ENCODE measurements around the gene GTSF1L. TPM values are rescaled to one million over a fixed set of nuclear protein-coding genes. Genes with fewer than 3 reads are reported as not detected.

Gene GTSF1L
- total RNA-seq, 1 donor from 2014 or later, result not detected

DNA sequence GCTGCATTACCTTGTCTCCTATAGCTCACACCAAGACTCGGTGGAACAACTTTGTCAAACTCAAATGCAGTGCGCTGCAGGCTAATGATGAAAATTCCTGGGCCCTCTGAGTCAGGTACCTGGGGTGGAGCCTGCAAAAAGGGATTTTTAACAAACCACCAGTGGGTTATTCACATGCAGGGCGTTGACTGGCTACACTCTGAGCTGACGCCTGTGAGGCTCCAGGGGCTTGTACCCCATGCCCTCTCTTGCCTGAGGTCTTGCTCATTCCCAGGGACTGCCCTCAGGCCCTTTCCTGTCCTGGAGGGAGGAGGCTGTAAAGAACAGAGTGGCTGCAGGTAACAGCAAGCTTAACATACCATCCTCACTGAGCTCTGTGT lies 9.2 kb downstream of the GTSF1L start:
- no peak overlapping the region for H3K4me2 ChIP-seq

DNA sequence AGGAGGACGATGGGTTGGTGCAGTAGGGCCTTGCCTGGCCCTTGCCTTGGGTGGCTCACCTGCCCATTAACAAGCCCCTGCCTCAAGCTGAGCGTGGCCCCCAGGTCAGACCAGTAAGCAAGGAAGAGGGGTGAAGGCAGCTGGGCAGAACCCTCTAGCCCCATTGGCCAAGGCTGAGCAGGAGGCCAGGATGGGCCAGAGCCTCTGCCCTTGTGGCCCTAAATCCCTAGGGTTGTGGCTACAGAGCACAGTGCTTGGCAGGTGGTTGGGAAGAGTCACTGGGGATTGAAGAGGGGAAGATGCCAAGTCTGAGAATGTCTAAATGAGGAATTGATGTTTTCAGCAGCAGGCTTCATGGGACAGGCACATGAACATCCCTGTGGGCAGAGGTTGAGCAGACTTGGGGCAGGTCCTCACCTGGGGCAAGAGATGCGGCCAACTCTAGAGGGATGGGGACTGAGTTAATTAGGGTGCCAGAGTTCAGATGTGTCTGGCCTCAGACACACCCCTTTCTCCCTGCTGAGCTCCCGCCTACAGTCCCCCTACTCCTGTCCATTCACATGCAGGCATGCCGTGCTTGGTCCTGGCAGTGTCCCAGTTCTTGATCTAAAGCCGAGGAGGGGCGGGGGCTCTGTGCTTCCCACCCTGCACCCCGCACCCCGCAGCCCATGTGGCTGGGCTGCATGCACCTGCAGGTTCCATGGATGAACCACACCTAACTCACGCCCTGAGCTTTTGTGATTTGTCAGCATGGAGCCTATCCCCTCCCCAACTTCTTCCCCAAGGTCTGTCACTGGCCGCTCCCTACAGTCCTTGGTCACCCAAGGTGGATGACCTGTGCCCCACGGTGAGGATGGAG lies 9.8 kb downstream of the GTSF1L start:
- Mint-ChIP-seq H3K4me1 (no peaks in the 10 kb centered on the region), H3K27ac (no peak overlapping the region), H3K9me3 (peaks cover 4% of the 10 kb centered on the region), H3K4me3 (no peak overlapping the region), H3K36me3 (peaks cover 14% of the 10 kb centered on the region), H3K27me3 (ENCODE audit: insufficient read depth, low read depth) (no peaks in the 10 kb centered on the region)
- H3K27me3 ChIP-seq, result no peaks in the 10 kb centered on the region
- H3F3A ChIP-seq (ENCODE audit: low read depth), result no peaks in the 10 kb centered on the region
- no peak overlapping the region for H3K9ac ChIP-seq
- no peak overlapping the region for H3K4me2 ChIP-seq
- TF ChIP-seq EZH2 (IDR thresholded peaks at IDR 0.05), result no peak
- TF ChIP-seq, protein P1, sequence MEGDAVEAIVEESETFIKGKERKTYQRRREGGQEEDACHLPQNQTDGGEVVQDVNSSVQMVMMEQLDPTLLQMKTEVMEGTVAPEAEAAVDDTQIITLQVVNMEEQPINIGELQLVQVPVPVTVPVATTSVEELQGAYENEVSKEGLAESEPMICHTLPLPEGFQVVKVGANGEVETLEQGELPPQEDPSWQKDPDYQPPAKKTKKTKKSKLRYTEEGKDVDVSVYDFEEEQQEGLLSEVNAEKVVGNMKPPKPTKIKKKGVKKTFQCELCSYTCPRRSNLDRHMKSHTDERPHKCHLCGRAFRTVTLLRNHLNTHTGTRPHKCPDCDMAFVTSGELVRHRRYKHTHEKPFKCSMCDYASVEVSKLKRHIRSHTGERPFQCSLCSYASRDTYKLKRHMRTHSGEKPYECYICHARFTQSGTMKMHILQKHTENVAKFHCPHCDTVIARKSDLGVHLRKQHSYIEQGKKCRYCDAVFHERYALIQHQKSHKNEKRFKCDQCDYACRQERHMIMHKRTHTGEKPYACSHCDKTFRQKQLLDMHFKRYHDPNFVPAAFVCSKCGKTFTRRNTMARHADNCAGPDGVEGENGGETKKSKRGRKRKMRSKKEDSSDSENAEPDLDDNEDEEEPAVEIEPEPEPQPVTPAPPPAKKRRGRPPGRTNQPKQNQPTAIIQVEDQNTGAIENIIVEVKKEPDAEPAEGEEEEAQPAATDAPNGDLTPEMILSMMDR (IDR thresholded peaks at IDR 0.05), result no peak
- TF ChIP-seq EZH2phosphoT487 (IDR thresholded peaks at IDR 0.05), result no peak
- DNase-seq (ENCODE audit: low spot score), result no peak
- no peaks in the 10 kb centered on the region for H4K20me1 ChIP-seq (ENCODE audit: low read depth)
- no peak overlapping the region for H3K27ac ChIP-seq
- no peak overlapping the region for H3K4me3 ChIP-seq
- H2AFZ ChIP-seq (replicated peaks), result no peak overlapping the region
- no peaks in the 10 kb centered on the region for H3K79me2 ChIP-seq (ENCODE audit: low read depth)
- no peaks in the 10 kb centered on the region for H3K36me3 ChIP-seq
- peaks cover 12% of the 10 kb centered on the region for H3K4me1 ChIP-seq
- H3K9me3 ChIP-seq (ENCODE audit: low read depth), result no peaks in the 10 kb centered on the region

More for the DNA sequence above, 9.2 kb downstream of the GTSF1L start:
- no peaks in the 10 kb centered on the region for H4K20me1 ChIP-seq (ENCODE audit: low read depth)
- peaks cover 4% of the 10 kb centered on the region for H3K9me3 Mint-ChIP-seq
- no peak overlapping the region for H3K4me3 Mint-ChIP-seq
- peaks cover 14% of the 10 kb centered on the region for H3K36me3 Mint-ChIP-seq
- TF ChIP-seq, protein P1 (IDR thresholded peaks at IDR 0.05), result no peak
- TF ChIP-seq EZH2 (IDR thresholded peaks at IDR 0.05) (no peak), EZH2phosphoT487 (IDR thresholded peaks at IDR 0.05) (no peak)
- no peaks in the 10 kb centered on the region for H3K27me3 ChIP-seq
- no peaks in the 10 kb centered on the region for H3K27me3 Mint-ChIP-seq (ENCODE audit: insufficient read depth, low read depth)
- H3K9me3 ChIP-seq (ENCODE audit: low read depth), result no peaks in the 10 kb centered on the region
- no peaks in the 10 kb centered on the region for H3K79me2 ChIP-seq (ENCODE audit: low read depth)
- H3K4me1 ChIP-seq, result peaks cover 12% of the 10 kb centered on the region
- no peak overlapping the region for H2AFZ ChIP-seq (replicated peaks)
- no peak overlapping the region for H3K9ac ChIP-seq
- no peaks in the 10 kb centered on the region for H3K36me3 ChIP-seq
- DNase-seq (ENCODE audit: low spot score), result no peak
- H3K4me3 ChIP-seq, result no peak overlapping the region
- no peak overlapping the region for H3K27ac ChIP-seq
- H3K4me1 Mint-ChIP-seq, result no peaks in the 10 kb centered on the region
- H3K27ac Mint-ChIP-seq, result no peak overlapping the region
- no peaks in the 10 kb centered on the region for H3F3A ChIP-seq (ENCODE audit: low read depth)

DNA sequence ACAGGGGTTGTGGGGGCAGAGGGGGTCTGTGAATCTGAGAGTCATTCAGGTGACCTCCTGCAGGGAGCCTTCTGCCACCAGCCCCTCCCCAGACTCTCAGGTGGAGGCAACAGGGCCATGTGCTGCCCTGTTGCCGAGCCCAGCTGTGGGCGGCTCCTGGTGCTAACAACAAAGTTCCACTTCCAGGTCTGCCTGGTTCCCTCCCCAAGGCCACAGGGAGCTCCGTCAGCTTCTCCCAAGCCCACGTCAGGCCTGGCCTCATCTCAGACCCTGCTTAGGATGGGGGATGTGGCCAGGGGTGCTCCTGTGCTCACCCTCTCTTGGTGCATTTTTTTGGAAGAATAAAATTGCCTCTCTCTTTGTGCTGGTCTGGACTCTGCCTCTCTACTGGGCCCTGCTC lies 10.7 kb downstream of the GTSF1L start:
- Histone ChIP-seq H4K20me1 (ENCODE audit: low read depth) (no peaks in the 10 kb centered on the region), H3F3A (ENCODE audit: low read depth) (no peaks in the 10 kb centered on the region), H3K79me2 (ENCODE audit: low read depth) (no peaks in the 10 kb centered on the region), H3K9me3 (ENCODE audit: low read depth) (no peaks in the 10 kb centered on the region), H3K4me2 (no peak overlapping the region), H2AFZ (replicated peaks) (no peak overlapping the region), H3K4me3 (no peak overlapping the region), H3K4me1 (peaks cover 3% of the 10 kb centered on the region), H3K36me3 (no peaks in the 10 kb centered on the region), H3K9ac (no peak overlapping the region), H3K27ac (no peak overlapping the region), H3K27me3 (no peaks in the 10 kb centered on the region)
- TF ChIP-seq EZH2phosphoT487 (IDR thresholded peaks at IDR 0.05), result no peak
- TF ChIP-seq, protein P1 (IDR thresholded peaks at IDR 0.05), result no peak
- no peak for TF ChIP-seq EZH2 (IDR thresholded peaks at IDR 0.05)
- no peak overlapping the region for H3K27ac Mint-ChIP-seq
- no peak overlapping the region for H3K4me3 Mint-ChIP-seq
- peaks cover 17% of the 10 kb centered on the region for H3K36me3 Mint-ChIP-seq
- H3K9me3 Mint-ChIP-seq, result peaks cover 4% of the 10 kb centered on the region
- no peaks in the 10 kb centered on the region for H3K4me1 Mint-ChIP-seq
- DNase-seq (ENCODE audit: low spot score), result no peak
- H3K27me3 Mint-ChIP-seq (ENCODE audit: insufficient read depth, low read depth), result peaks cover under 1% of the 10 kb centered on the region

All from neural progenitor cell (in vitro differentiated cells).